Esophagus squamous epithelium (tissue), 5 donors: ENCODE results near the gene ITGB2. TPM values are rescaled to one million over a fixed set of nuclear protein-coding genes. Genes with fewer than 3 reads are reported as not detected.
A peak's percentile ranks its signal among the peaks of the same experiment; 100 is the strongest.

Source experiments
- DNase-seq: peaks from one replicate; lab custom pipeline; 2025; lab: John Stamatoyannopoulos, UW
- H3K27ac ChIP-seq, 4 donors: fragments of 200-600 bp; sonication (generic); one replicate each; pipeline ENCODE4 v1.5.1; 2016 to 2019; ENCODE audit warnings: mild to moderate bottlenecking in 1 of 4
- H3K27me3 ChIP-seq, 4 donors: fragments of 200-600 bp; sonication (generic); 1 replicate in 3 of 4; 2 replicates in 1 of 4; pipeline versions ENCODE4 v1.5.1 to v1.6.0; 2017 to 2021; ENCODE audit warnings: antibody characterized with exemption in 1 of 4
- H3K36me3 ChIP-seq, 3 donors: fragments of 200-600 bp; sonication (generic); one replicate each; pipeline ENCODE4 v1.5.1; 2016 to 2019
- H3K4me1 ChIP-seq, 3 donors: fragments of 200-600 bp; sonication (generic); one replicate each; pipeline ENCODE4 v1.5.1; 2017 to 2019
- H3K4me3 ChIP-seq, 4 donors: fragments of 200-600 bp; sonication (generic); 1 replicate in 3 of 4; 2 replicates in 1 of 4; pipeline ENCODE4 v1.5.1; 2016 to 2019; ENCODE audit warnings: mild to moderate bottlenecking in 2 of 4, moderate library complexity in 1 of 4
- H3K9me3 ChIP-seq, 3 donors: fragments of 200-600 bp; sonication (generic); one replicate each; pipeline ENCODE4 v1.5.1; 2016 to 2019
- CTCF ChIP-seq, 6 experiments: fragments of 450-650 bp in 4 of 6; fragments of 200-600 bp in 2 of 6; sonication (generic) in 2 of 6; IDR thresholded peaks; one replicate each; pipeline ENCODE4 v1.5.1; 2016 to 2019; ENCODE audit warnings: antibody characterized with exemption in 6 of 6, mild to moderate bottlenecking in 4 of 6, moderate library complexity in 4 of 6
- POLR2A ChIP-seq, 4 donors: fragments of 450-650 bp; IDR thresholded peaks; one replicate each; pipeline ENCODE4 v1.6.1; 2017; ENCODE audit warnings: antibody characterized with exemption in 4 of 4, mild to moderate bottlenecking in 4 of 4, moderate library complexity in 3 of 4
- WGBS, 2 donors: methylation state at CpG; one replicate each; pipeline ENCODE4 v1.1.5; 2018; 5-methylcytosine and 5-hydroxymethylcytosine counted together
- intact Hi-C: fragments of 100-400 bp; cut with DNase I; formaldehyde crosslinking; loops from one replicate; pipeline ENCODE4 v1.15.0; 2022
- total RNA-seq, 4 donors: library from RNA; depleted of rRNA; stranded (reverse); fragments of >200 nt; gene quantifications; one replicate each; pipeline ENCODE4 v1.1.0, GENCODE V29; 2016
- donor health status: DM: yes; HTN: yes; CAD: no.

Gene ITGB2
- total RNA-seq, 4 donors from 2014 or later: 6.6 to 47.1 (median 18.5) TPM

GRCh38 chr21:44960141-44961092, 39.7 kb upstream of the ITGB2 start:
- DNase-seq: no peak
- Histone ChIP-seq H3K4me3 (no peak overlapping the region), H3K36me3 (peaks cover 0 to 64% (median 4%) of the 10 kb centered on the region in 3 donors), H3K27me3 (no peaks in the 10 kb centered on the region), H3K9me3 (no peaks in the 10 kb centered on the region), H3K27ac (peak overlapping the region in 3 of 4 donors; percentile 51 to 83 (median 73)), H3K4me1 (peaks cover 16 to 47% (median 30%) of the 10 kb centered on the region in 3 donors)
- TF ChIP-seq POLR2A (IDR thresholded peaks at IDR 0.05) (no peak), CTCF (IDR thresholded peaks at IDR 0.05) (no peak)
- 90 to 91% methylated on average over 17 of the region's 23 CpGs for WGBS, 2 donors
- intact Hi-C loops: no loop called here

GRCh38 chr21:44959376-44960091, 38.8 kb upstream of the ITGB2 start:
- Histone ChIP-seq H3K9me3 (no peaks in the 10 kb centered on the region), H3K27ac (peak overlapping the region; percentile 31 to 83 (median 62)), H3K4me1 (peaks cover 16 to 47% (median 30%) of the 10 kb centered on the region in 3 donors), H3K36me3 (peaks cover 0 to 72% (median 4%) of the 10 kb centered on the region in 3 donors), H3K4me3 (peak overlapping the region in 1 of 4 donors; percentile 2), H3K27me3 (no peaks in the 10 kb centered on the region)
- WGBS, 2 donors: 90% methylated on average over 2 of the region's 26 CpGs; no CpG with 5 or more reads in 1 of the 2 donors
- intact Hi-C loops: loop anchor here (10.0 kb wide), 1 partner anchor 475 kb away; no protein-coding TSS in a partner anchor
- DNase-seq: no peak
- TF ChIP-seq CTCF (IDR thresholded peaks at IDR 0.05) (no peak), POLR2A (IDR thresholded peaks at IDR 0.05) (no peak)

- Histone ChIP-seq H3K4me1 (peaks cover 16 to 47% (median 30%) of the 10 kb centered on the region in 3 donors), H3K36me3 (peaks cover 0 to 81% (median 4%) of the 10 kb centered on the region in 3 donors), H3K4me3 (peak overlapping the region in 1 of 4 donors; percentile 2), H3K27me3 (no peaks in the 10 kb centered on the region), H3K27ac (peak overlapping the region; percentile 31 to 83 (median 62)), H3K9me3 (no peaks in the 10 kb centered on the region)
- 37 to 81% methylated on average over 7 of the region's 28 CpGs for WGBS, 2 donors
- no peak for DNase-seq
- TF ChIP-seq CTCF (IDR thresholded peaks at IDR 0.05) (no peak), POLR2A (IDR thresholded peaks at IDR 0.05) (no peak)
- intact Hi-C loops: loop anchor here (10.0 kb wide), 1 partner anchor 476 kb away; no protein-coding TSS in a partner anchor
Measured at GRCh38 chr21:44958471-44959191, 37.9 kb upstream of the ITGB2 start.

GRCh38 chr21:44957901-44958451, 37.3 kb upstream of the ITGB2 start:
- WGBS, 2 donors: 85% methylated on average over 7 of the region's 26 CpGs; no CpG with 5 or more reads in 1 of the 2 donors
- no peak for TF ChIP-seq CTCF (IDR thresholded peaks at IDR 0.05)
- TF ChIP-seq POLR2A (IDR thresholded peaks at IDR 0.05): no peak
- Histone ChIP-seq H3K4me3 (no peak overlapping the region), H3K27me3 (no peaks in the 10 kb centered on the region), H3K27ac (peak overlapping the region; percentile 11 to 83 (median 62)), H3K4me1 (peaks cover 16 to 50% (median 30%) of the 10 kb centered on the region in 3 donors), H3K9me3 (no peaks in the 10 kb centered on the region), H3K36me3 (peaks cover 0 to 88% (median 4%) of the 10 kb centered on the region in 3 donors)
- intact Hi-C loops: loop anchor here (10.0 kb wide), 1 partner anchor 477 kb away; no protein-coding TSS in a partner anchor
- DNase-seq: no peak
